Measurements from ENCODE around the gene FGF11.

Gene FGF11

DNA sequence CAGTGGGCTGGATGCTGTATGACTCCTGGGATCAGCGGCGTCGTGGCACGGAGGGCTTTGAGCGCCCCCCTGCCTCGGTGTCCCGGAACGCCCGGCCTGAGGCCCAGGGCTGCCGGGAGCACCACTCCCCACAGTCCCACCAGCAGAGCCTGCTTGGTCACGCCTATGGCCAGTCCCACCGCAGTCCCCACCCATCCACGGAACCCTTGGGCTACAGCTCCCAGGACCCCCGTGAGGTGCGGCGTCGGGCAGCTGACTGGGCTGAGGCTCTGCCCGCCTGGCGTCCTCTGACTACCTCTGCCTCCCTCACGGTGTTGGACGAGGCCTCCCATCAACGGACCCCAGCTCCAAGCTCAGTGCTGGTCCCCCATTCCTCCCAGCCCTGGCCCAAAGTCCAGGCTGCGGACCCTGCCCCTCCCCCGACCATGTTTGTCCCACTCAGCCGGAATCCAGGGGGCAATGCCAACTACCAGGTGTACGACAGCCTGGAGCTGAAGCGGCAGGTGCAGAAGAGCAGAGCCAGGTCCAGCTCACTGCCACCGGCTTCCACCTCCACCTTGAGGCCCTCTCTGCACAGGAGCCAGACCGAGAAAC, 12.3 kb upstream of the FGF11 start:
- no peak overlapping the region for H3K4me3 ChIP-seq (ENCODE audit: low read length)
- DNase-seq (ENCODE audit: low read depth, low spot score), result no peak

DNA sequence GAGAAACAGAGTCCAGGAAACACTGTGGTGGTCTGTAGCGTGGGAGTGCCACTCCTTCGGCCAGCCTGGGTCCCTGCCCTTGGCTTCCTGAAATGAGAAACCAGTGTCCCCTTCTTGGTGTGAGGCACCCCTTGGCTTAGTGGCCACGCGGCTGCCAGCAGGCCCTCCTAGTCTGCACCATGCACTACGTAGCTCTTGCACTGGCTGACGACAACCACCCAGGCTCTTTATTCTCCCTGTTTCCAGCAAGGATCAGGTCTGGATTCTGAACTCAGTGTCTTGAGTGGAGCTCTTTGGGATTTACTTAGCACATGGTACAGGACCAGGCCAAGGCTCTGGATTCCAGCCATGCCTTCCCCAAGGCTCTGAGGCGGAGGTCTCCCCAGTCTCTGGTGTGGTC, 11.8 kb upstream of the FGF11 start:
- no peak overlapping the region for H3K4me3 ChIP-seq (ENCODE audit: low read length)
- no peak for DNase-seq (ENCODE audit: low read depth, low spot score)

DNA sequence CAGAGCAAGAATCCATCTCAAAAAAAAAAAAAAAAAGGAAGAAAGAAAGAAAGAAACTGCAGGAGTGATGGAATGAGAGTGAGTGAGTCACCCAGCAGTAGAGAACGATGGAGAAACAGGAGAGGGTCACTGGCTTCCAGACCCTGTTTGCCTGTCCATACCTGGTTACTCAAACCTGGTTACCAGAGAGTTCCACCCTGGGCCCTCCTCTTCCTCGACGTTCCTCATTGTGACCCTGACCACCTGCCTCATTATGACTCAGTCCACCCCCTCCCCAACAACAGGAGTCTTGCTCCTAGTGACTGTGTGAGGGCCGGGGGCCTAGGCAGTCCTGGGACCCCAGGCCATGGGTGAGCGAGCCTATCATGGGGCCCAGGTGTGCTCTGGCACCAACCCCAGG, 10.8 kb upstream of the FGF11 start, which contains the start of gene SPEM3:
SPEM3 (plus strand) TSS at position 301 of the 400 bp plus-strand sequence; CDS start at position 347, 46 bp downstream.
- DNase-seq (ENCODE audit: low read depth, low spot score), result no peak
- H3K4me3 ChIP-seq (ENCODE audit: low read length), result no peak within 1 kb of the TSS

DNA sequence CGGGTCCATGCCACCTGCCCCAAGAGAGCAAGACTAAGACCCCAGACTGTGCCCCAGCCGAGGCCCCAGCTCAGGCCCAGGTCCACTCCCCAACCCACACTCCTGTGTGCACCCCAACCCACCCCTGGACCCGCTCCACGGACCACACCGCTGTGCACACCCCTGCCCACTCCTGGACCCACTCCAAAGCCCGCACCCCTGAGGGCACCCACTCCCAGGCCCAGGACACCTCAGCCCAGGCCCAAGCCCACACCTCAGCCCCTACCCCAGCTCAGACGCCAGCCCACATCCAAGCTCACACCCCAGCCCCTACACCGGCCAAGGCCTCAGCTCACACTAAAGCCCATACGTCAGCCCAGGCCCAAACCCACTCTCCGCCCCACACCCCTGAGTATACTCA, 9.6 kb upstream of the FGF11 start:
- no peak overlapping the region for H3K4me3 ChIP-seq (ENCODE audit: low read length)
- DNase-seq (ENCODE audit: low read depth, low spot score), result no peak

DNA sequence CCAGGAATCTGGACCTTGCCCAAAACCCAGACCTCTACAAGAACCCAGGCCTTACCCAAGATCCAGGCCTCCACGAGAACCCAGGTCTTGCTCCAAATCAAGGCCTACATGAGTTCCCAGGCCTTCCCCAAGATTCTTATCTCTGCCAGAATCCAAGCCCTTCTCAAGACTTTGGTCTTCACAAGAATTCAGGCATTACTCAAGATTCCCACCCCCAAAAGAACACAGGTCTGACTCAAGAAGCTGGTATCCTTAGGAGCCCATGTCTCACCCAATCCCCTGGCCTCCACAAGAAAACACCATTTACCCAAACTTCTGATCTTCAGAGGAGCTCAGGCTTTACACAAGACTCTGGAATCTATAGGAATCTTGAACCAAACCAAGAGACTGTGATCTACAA, 8.1 kb upstream of the FGF11 start:
- no peak for DNase-seq (ENCODE audit: low read depth, low spot score)
- no peak overlapping the region for H3K4me3 ChIP-seq (ENCODE audit: low read length)

DNA sequence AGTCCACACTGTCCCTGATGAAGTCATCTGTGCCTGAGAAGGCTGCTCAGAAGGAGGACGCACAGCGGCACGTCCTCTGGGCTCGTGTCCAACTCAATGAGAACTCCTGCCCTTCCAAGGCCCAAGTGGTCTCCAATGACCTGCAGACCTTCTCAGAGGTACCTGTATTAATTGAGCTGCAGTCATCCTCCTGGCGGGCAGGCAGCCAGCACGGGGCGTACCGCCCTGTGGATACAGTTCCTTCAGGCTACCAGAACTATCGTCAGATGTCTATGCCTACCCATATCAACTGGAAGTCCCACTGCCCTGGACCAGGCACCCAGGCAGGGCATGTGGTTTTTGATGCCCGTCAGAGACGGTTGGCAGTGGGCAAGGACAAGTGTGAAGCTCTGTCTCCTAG, 7.0 kb upstream of the FGF11 start:
- H3K4me3 ChIP-seq (ENCODE audit: low read length), result no peak overlapping the region
- no peak for DNase-seq (ENCODE audit: low read depth, low spot score)

DNA sequence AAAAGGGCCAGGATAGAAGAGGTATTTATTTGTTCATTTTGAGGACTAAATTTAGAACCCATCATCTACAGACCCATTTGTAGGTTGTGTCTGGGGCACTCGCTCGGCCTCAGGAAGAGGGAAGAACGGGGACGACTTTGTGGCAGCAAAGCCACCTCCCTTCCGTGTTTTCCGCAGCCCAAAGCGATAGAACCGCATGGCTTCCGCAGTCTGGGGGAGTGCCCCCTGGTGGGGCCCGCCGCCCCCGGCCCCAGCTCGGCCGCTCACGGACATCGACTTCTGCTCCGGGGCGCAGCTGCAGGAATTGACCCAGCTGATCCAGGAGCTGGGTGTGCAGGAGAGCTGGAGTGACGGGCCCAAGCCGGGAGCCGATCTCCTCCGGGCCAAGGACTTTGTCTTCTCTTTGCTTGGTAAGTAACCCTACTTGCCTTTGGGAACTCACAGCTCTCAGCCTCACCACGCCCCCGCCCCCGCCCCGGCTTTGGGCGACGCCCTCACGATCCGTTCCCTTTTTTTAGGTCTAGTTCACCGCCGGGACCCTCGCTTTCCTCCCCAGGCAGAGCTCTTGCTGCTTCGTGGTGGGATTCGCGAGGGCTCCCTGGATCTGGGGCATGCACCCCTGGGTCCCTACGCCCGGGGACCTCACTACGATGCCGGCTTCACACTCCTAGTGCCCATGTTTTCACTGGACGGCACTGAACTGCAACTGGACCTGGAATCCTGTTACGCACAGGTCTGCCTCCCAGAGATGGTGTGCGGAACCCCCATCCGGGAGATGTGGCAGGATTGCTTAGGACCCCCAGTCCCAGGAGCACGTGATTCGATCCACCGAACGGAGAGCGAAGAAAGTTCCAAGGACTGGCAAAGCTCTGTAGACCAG, 3.4 kb upstream of the FGF11 start:
- peak overlapping the region; percentile 83 for H3K4me3 ChIP-seq (ENCODE audit: low read length)
- peak; percentile 41 for DNase-seq (ENCODE audit: low read depth, low spot score)

DNA sequence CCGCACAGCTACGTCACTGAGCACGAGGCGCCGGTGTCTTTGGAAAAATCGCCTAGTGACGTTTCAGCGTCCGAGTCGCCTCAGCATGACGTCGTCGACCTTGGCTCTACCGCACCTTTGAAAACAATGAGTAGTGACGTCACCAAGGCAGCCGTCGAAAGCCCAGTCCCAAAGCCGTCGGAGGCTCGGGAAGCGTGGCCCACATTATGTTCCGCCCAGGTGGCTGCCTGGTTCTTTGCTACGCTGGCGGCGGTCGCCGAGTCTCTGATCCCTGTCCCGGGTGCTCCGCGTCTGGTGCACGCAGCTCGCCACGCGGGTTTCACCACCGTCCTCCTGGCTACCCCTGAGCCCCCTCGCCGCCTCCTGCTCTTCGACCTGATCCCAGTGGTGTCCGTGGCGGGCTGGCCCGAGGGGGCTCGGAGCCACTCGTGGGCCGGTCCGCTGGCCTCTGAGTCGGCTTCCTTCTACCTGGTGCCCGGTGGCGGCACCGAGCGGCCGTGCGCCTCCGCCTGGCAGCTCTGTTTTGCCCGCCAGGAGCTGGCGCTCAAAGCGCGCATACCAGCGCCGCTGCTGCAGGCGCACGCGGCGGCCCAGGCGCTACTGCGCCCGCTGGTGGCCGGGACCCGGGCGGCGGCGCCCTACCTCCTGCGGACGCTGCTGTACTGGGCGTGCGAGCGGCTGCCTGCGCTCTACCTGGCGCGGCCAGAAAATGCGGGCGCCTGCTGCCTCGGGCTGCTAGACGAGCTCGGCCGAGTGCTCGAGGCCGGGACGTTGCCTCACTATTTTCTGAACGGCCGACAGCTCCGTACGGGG, 2.5 kb upstream of the FGF11 start:
- peak; percentile 62 for DNase-seq (ENCODE audit: low read depth, low spot score)
- H3K4me3 ChIP-seq (ENCODE audit: low read length), result peak overlapping the region; percentile 83

DNA sequence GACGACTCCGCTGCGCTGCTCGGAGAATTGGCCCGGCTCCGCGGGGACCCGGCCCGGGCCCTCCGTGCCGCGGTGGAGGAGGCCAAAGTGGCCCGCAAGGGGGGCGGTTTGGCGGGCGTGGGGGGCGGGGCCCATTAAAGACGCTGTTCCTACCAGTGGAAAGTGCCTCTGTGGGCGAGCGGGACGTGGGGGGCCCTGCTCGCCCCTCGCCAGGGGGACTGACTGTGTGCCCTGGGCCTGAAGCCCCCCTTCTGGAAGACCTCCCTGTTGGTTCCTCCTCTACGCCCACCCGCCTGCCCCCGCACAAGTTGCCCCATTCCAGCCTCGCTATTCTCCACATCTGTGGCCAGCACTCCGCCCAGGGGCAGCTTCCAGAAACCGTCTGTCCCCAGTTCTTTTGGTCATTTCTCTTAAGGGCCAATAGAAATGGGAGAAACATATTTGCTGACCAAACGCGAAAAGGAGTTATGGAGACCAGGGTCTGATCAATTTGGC, 1.9 kb upstream of the FGF11 start:
- H3K4me3 ChIP-seq (ENCODE audit: low read length), result no peak overlapping the region
- no peak for DNase-seq (ENCODE audit: low read depth, low spot score)

DNA sequence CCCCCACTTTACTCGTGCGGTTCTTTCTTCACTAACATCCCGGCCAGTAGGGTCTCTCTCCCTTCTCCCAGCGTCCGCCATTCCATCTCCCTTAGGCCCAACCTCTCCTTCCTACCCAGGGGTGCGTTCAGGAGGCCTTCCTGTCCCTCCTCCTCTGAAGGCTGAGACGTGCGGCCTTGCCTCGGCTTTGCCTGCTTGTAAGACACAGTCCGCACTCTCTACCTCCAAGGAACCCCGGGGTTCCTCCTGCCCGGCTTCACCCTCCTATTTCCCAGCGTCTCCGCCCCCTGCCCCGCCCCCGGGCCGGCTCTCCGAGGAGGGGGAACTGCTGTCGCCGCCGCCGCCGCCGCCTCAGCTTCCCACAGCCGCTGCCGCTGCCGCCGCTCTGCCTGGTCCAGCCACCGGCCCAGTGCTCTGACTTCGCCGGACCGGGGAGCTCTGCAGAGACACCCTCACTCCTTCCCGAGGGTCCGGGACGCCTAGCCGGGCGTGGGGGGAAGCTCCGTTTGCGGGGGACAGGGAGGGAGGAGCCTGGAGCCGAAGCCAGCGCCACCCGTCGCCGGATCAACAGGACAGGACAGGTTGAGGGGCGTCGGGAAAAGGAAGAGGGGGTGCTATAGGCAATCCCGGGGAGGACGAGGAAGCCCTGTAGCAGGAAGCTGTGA, 1.2 kb upstream of the FGF11 start:
- no peak overlapping the region for H3K4me3 ChIP-seq (ENCODE audit: low read length)
- no peak for DNase-seq (ENCODE audit: low read depth, low spot score)

DNA sequence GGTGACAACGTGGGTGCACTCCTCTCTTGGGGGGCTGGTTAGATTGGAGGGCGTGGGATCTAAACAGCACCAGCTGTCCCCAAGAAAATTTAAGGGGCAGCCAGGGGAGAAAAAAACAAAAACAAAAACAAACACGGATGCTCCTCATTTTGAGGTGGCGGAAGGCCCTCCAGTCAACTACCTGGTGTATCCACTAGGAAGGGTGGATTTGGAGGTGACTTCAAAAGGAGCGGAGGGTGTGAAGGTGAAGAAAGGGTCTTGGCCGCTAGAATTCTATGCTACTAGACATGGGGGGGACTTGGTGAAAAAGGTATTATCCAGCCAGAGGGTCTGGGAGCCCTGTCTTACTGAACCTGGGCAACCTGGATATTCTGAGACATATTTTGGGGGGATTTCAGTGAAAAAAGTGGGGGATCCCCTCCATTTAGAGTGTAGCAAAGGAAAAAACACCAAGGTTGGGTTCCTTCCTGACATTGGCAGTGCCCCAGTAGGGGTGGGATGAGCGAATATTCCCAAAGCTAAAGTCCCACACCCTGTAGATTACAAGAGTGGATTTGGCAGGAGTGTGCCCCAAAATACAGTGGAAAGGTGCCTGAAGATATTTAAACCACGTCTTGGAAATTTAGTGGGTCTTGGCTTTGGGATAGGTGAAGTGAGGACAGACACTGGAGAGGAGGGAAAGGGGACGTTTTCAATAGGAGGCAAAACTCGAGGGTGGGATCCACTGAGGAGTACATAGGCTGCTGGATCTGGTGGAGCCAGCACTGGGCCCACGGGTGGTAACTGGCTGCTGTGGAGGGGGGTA, 454 bp upstream of the FGF11 start:
- H3K4me3 ChIP-seq (ENCODE audit: low read length), result no peak overlapping the region
- no peak for DNase-seq (ENCODE audit: low read depth, low spot score)

DNA sequence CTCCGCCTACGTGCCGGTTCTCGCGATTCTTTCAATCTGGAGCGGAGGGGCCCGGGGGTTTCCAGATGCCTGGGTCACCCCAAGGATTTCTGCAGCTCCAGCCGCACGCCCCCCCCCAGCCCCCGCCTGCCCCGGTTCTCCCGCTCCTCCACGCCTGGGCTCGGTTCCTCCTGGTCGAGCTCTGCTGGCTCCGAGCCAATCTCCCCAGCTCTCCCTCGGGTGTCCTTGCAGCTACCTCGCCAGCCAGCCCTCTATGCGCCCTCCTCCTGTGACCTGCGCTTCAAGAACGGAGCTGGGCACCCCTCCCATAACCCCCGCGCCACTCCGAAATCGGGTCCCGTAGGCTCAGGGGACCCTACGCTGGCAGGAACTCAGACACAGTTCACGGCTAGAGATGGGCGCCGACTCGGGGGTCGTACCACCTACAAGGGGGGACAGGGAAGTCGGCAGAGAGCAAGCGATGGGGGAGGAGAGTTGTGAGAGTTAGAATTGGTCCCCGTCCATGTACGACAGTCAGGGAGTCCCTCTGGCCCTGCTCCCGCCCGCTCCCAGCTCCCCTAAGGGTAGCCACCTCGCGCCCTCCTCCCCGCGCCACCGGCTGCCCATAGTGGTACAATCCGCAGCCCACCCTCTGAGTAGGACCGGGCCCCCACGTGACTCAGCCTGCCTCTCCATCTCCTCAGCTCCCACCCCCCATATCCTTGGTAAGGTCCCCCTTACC, 961 bp downstream of the FGF11 start:
- no peak overlapping the region for H3K4me3 ChIP-seq (ENCODE audit: low read length)
- no peak for DNase-seq (ENCODE audit: low read depth, low spot score)

DNA sequence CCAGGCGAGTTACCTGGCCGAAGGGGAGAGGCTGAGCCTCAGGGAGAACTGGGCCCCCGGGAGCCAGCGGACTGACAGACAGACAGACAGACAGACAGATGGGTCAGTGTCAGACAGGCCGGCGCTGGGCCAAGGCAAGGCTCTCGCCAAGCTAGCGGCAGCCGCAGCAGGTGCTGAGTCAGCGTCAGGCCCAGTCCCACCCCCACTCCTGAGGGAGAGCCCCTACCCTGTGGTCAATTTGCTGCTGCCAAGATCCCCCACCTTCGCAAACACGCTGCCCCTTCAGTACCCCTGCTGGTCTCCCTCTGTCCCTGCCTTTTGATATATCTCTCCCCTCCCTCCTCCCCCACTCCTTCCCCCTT, 1.5 kb downstream of the FGF11 start:
- DNase-seq (ENCODE audit: low read depth, low spot score), result no peak
- H3K4me3 ChIP-seq (ENCODE audit: low read length), result no peak overlapping the region

DNA sequence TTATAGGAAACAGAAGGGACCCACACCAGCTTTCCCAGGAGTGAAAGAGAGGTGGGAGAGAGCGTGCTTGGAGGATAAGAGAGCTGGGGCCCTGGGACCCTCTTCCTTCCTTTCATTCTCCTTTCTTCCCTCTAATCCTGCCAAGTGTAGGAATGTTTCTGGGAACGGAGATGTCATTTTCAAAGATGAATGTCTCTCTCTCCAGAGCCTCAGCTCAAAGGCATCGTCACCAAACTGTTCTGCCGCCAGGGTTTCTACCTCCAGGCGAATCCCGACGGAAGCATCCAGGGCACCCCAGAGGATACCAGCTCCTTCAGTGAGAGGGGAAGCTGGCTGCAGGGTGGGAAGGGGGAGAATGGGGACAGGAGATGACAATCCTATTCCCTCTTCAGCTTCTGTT, 2.0 kb downstream of the FGF11 start:
- H3K4me3 ChIP-seq (ENCODE audit: low read length), result no peak overlapping the region
- no peak for DNase-seq (ENCODE audit: low read depth, low spot score)

DNA sequence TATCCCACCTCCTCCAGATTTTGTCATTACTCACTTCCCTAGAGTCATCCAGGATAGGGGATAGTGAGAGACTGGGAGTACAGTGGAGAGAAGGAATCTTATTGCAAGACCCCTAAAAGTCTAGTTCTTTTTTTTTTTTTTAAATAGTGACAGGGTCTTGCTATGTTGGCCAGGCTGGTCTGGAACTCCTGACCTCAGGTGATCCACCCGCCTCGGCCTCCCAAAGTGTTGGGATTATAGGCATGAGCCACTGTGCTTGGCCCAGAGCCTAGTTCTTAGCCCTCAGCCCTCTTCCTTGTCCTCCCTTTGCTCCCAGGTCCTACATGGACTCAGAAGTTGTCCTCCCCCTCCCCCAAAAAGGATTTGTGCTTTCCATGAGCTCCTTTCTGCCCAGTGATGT, 2.8 kb downstream of the FGF11 start:
- no peak for DNase-seq (ENCODE audit: low read depth, low spot score)
- no peak overlapping the region for H3K4me3 ChIP-seq (ENCODE audit: low read length)

DNA sequence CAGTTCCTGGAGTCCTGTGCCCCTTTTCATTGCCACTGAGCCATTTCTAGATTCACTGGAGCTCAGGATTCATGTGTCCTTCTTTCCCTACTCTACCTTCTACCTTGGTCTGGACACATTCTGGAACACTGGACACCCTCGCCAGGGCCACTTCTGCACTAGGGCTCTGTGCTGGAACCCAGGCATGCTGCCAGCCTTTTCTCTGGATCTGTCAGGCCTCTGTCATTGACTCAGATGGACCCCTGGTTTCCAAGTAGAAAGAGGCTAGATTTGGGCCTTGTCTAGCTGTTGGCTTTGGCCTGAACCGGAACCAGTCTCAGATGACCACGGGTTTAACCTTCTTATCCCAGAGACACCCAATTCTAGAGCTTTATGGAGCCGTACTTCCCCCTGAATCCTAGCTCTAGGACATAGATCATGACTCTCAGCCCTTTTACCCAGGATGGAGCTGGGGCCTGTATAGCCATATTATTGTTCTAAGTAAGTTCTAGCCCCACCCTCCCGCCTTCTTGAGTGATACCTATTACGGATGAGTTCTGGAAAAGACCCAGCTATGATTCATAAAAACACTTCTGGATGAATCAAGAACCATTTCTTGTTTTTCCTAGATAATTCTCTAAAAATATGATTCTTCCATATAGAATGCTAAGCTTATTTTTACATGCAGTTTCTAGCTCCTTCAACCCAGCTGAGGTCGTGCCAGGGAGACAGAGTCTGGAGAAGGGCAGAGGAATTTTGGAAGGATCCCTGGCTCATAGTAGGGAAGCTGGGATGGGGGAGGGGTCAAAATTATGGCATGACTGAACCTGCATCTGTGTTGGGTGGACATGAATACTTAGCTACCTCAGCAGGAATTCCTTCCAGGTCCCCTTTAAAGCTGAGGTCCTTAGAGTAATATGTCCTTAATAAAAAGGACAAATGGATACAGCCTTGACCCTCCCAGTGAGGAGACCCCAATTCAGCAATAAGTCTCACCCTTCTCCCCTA, 4.5 kb downstream of the FGF11 start:
- H3K4me3 ChIP-seq (ENCODE audit: low read length), result no peak overlapping the region
- no peak for DNase-seq (ENCODE audit: low read depth, low spot score)
